GM12865 (cell line): ENCODE data around the gene B4GALT3.

Experiments
- DNase-seq: peaks from one replicate; pipeline ENCODE4 v3.0.0; 2010; ENCODE audit warnings: low read depth
- H3K4me3 ChIP-seq: 2 replicates; pipeline ENCODE4 v1.5.1; 2011; ENCODE audit warnings: mild to moderate bottlenecking, low read depth, low read length, control low read depth
- CTCF ChIP-seq: IDR thresholded peaks from 2 replicates; pipeline ENCODE4 v1.5.1; 2011; ENCODE audit warnings: low read length, control low read depth, low read depth, inconsistent platforms; ENCODE audit not compliant: insufficient read depth; ENCODE audit errors: missing control alignments

B4GALT3 gene

DNA sequence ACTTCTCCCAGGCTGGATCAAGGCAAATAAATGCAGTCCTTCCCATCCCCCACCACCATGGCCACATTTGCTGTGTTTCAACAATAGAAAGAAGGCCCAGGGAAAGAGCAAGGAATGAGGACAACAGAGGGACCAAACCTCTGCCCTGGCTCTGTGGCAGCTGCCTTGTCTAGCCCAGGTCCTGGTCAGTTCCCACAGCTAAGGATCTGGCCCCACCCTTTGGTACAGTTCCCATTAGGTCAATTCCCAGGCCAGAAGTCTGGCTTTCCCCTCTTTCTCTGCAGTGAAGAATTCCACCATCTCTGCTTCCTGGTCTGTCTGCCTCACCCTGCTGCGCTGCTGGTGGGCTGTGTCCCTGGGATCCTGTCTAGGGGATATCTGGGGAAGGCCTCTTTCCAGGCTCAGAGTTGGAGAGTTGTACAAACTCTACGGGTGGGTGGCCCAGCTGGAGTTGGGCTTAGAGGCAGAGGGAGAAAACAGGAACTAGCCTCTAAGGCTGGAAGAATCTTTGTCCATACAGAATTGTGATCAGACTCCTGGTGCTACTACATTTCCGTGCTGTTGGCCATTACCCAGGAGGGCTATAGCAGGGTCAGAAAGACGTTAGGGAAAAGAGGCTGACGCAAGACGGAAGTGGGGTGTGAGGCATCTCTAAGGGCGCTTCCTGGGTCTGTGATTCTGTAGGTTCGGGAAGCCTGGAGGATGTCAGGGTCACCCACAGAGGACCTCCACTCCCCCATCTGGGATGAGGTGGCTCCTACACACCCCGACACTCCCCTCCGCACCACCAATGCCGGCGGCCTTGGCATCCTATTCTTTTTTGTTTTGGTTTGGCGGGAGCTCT, 23.9 kb upstream of the B4GALT3 start:
- H3K4me3 ChIP-seq = peak overlapping the region; percentile 68
- no peak for DNase-seq
- TF ChIP-seq CTCF = no peak

DNA sequence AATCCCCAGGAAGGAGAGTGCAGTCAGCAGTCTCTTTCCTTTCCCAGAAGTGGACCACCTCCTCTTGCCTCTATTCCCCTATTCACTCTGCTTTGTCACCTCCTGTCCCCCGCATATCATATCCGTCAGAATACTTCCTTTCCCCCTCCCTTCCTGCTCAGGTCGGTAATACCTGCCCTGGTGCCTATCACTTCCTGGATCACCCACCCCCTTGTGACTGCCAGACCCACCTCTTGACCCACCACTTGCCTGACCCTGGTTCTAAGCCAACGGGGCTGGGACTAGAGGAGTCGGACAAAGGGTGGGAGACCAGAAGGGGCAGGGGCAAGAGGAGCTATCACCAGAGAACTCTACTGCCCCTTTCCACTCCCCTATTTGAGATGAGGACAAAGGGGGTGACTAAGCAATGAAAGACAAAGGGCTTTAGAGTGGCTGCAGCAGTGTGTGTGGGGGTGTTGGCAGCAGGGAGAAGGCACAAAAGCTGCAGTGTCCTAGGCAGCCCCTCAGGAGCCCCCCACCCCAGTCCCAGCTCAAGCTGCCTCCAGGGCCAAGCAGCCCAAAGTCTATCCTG, 23.2 kb upstream of the B4GALT3 start:
- H3K4me3 ChIP-seq = no peak overlapping the region
- DNase-seq = no peak
- no peak for TF ChIP-seq CTCF

GRCh38 chr1:161199506-161200139, 22.3 kb upstream of the B4GALT3 start:
- TF ChIP-seq CTCF = no peak
- H3K4me3 ChIP-seq = no peak overlapping the region
- no peak for DNase-seq

DNA sequence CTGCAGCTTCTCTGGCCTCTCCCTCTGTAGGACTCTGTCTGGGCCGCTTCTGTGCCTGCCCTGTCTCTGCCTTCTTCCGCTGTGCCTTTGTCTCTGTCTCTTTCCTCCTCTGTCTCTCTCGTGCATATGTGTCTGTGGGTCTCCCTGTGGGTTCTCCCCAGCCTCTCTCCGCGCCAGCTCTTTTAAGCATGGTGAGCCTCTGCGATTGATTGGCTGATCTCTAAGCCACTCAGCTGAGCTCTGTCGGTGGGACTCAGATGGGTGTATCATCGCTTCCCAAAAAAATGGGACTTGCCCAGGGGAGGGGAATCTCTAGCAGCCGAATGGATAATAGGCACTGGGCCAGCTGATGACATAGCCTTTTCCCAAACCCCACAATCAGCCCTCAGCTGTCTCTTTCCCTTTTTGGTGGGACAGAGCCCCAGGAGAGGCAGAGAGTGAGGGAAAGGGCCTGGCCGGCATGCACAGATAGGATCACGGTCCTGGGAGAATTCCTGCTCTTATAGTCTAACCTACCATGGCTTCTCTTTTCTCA, 21.7 kb upstream of the B4GALT3 start, which contains the start of gene ADAMTS4:
Gene ADAMTS4 (minus strand): TSS at position 158 of the 535 bp plus-strand sequence. CDS start 427 bp downstream, outside the sequence.
- no peak for TF ChIP-seq CTCF
- no peak for DNase-seq
- no peak within 1 kb of the TSS for H3K4me3 ChIP-seq

- no peak for TF ChIP-seq CTCF
- no peak overlapping the region for H3K4me3 ChIP-seq
These were observed 21.0 kb upstream of the B4GALT3 start for GRCh38 chr1:161198194-161198896.

GRCh38 chr1:161197560-161198193, 20.4 kb upstream of the B4GALT3 start:
- no peak for TF ChIP-seq CTCF
- no peak overlapping the region for H3K4me3 ChIP-seq
- no peak for DNase-seq

More at GRCh38 chr1:161198194-161198896, 21.0 kb upstream of the B4GALT3 start:
- DNase-seq = no peak
